ENCODE measurements around the gene ATF6.
"Not testable (repeated sequence)": the region's sequence is repeated elsewhere in the genome, so short reads cannot be mapped to it uniquely, and the experiment has no call there.

The ATF6 gene

DNA sequence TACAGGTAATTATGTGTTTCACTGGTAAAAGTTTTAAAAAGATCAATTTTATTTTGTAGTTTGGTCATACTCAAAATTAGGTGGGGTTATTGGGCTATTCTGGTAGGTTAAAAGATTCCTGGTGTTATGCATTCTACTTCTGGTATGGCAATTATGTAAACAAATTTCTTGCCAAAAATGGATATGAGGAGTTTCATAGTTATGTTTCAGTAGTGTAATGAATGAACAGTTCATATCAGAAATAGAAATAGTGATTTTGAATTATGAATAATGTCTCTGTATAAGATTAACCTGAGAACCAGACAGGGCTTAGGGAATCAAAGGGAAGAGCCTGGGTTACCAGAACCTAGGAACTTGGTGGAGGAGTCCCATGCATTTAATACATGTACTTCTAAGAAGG, 15.9 kb downstream of the ATF6 start:
- no peak for DNase-seq

DNA sequence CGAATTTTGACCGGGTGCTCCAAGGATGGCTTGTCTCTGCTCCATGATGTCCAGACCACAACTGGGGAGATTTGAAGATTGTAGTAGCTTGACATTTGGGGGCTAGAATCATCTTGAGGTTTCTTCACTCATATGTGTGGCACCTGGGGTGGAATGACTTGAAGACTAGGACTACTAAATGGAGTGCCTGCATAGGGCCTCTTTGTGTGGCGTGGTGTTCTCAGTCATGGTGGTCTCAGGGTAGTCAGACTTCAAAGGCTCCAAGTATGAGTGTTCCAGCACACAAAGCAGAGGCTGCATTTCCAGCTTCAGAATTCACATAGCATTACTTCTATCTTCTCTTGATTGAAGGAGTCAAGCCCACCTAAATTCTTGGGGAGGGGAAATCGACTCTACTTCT, 16.8 kb downstream of the ATF6 start:
- DNase-seq = no peak

DNA sequence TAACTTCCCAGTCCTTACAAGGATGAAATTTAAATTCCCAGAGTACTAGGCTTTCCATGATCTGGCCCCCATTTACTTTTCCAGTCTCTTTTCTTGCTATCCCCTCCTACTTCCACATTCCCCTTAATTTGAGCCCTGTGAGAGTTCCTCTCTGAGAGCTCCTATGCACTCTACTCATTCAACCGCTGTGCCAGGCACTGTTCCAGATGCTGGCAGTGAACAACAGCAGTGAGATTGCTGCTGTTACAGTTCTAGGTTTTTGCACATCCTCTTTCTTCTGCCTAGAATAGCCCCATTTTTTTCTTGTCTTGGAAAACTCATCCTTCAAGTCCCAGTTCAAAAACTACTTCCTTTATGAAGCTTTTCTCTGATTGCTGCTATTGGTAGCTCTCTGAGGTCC, 18.8 kb downstream of the ATF6 start:
- no peak for DNase-seq

DNA sequence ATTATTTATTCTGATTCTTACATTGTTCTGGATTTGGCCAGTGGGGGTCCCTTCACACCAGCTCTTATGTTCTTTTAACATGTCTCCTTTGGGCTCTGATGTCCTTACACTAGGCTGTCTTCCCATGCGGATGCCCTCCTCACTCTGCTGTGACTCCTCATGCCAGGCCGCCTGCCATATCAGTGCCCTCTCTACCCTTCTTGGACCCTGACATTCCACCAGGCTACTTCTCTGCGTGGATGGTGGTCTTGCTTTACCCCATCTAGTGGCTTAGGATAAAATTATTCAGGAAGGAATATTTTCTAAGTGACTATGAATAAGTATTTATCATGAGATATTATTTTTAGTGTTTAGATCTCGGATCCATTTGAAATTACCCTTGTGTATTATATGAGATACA, 21.2 kb downstream of the ATF6 start:
- DNase-seq = no peak

DNA sequence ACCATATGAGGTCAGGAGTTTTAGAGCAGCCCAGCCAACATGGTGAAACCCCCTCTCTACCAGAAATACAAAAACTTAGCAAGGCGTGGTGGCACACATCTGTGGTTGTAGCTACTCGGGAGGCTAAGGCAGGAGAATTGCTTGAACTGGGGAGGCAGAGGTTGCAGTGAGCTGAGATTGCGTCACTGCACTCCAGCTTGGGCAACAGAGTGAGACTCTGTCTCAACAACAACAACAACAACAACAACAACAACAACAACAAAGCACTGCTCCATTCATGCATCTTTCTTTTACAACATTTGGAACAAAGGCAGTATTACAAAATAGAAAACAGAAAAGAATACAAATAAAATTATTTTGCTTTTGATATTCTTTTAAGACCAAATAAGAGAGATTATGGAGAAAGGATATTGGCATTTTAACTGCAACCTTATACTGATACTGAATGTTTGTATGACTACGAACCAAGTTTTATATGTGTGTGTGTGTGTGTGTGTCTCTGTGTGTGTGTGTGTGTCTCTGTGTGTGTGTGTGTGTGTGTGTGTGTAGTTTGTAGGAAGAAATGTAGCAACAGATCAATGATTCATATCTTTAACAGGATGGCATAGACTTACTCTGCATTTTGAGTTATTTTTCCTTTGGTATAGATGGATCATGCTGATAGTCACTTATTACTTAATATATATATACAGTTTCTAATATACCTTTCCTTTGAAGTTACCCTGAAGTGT, 24.6 kb downstream of the ATF6 start:
- no peak for DNase-seq

DNA sequence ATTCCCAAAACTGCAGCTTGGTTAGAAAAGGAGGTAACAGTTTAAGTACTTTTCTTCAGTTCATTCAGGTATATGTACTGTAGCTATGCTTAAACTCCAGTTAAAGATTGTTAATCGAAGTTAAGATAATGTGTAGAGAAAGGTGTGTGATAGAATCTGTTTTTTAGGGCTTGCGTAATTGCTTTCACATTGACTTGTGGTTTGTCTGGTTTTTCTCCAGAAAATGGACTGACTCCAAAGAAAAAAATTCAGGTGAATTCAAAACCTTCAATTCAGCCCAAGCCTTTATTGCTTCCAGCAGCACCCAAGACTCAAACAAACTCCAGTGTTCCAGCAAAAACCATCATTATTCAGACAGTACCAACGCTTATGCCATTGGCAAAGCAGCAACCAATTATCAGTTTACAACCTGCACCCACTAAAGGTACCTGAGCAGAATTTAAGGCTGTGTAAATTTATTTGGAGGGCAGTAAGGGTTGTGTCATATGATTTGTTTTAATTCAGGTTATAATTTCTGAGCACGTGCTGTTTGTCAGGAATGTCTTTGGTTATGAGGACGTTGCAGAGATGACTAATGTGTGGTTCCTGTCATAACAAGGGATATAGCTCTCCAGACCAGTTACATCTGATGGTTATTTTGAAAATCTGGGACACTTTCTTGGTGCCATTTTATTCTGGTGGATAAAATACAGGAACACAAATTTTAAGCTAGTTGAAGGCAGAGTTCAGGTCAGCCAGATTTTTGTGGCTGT, 26.0 kb downstream of the ATF6 start:
- DNase-seq = no peak

DNA sequence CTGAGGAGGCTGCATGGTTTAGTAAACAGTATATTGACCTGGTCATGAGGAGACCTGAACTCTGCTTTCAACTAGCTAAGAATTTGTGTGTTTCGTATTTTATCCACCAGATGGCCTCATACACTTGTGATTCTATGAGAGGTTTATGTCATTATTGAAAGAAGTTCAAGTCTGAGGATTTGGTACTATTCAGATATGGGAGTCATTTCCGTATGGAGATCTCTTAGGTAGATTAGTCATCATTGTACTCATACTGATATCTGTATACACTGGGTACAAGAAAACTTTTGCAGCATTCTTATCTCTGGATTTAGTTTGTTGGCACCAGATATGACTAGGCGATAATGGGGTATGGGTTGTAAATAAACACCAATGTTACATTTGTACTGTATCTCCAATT, 26.6 kb downstream of the ATF6 start:
- DNase-seq = no peak

DNA sequence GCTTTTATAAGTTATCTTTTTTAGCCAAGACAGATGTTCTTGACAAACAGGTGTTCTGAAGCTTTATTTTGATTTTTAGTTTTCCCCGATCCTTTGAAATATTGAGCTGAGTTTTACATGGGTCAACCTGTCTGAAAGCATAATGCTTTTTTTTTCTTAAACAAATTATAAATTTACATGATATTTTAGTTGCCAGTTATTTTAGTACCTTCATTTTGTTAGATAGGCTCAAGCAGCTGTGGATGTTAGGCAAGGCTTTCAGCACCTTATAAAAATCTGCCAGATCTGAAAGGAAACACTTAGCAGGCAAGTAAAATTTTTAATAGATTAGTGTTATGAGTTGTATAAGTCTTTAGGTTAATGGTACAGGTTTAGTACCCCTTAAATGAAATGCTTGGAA, 33.7 kb downstream of the ATF6 start:
- no peak for DNase-seq

DNA sequence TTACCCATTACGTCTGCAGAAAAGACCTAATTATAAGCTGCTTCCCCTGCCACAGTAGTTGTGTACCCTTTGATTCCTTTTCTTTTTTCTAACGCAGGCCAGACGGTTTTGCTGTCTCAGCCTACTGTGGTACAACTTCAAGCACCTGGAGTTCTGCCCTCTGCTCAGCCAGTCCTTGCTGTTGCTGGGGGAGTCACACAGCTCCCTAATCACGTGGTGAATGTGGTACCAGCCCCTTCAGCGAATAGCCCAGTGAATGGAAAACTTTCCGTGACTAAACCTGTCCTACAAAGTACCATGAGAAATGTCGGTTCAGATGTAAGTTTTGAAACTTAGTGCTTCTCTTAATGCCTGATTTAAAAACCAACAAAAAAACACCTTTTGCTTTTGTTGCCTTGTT, 35.8 kb downstream of the ATF6 start:
- no peak for DNase-seq

DNA sequence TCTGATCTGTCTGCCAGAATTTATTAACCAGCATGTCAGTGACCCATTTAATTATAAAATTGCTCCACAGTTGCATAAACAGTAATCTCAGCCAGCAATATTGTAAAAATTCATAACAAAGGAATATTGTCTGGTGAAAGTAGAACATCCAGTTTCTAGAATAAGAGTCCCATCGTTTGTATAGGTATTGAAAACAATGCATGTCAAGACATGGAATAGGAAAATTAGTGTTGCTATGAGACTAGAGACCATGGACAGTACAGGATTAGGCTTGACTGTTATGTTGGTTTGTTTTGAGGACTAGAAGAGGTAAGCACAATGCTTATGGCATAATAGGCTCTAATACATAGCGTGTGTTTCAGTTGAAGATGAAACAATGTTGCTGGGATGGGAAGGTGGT, 37.1 kb downstream of the ATF6 start:
- no peak for DNase-seq

DNA sequence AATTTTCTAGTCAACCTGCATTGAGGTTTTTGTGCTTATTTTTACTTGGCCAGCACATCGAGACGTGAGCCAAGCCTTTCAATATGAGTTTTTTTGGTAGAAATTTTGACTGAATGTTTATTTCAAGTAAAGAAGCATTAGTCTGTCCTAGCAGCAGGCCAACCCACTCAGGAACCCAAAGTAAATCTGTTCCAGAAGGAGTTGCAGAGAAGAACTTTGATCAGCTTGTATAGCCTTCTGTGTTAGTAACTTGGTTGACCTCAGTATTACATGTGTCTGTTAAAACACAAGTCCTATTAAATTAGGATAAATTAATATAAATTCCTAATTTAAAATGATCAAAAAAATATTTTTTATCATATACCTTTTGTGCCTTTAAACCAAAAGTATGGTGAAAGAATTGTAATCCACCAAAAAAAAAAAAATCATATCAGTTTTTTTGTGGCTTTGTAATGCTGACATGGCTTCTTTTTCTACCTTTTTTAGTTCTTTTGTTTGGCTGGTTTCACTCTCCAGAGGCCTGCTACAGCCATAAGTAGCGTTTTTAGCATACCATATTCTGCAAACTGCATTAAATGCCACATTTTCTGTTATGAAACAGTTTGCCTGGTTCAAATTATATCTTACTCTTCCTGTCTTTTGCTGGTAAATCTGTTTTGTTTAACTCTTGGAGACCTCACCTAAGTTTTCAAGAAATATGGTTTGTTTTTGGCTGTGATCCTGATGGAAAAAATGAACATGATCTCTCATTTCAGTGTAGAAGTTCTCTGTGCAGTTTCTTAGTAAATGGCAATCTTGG, 39.5 kb downstream of the ATF6 start:
- no peak for DNase-seq

DNA sequence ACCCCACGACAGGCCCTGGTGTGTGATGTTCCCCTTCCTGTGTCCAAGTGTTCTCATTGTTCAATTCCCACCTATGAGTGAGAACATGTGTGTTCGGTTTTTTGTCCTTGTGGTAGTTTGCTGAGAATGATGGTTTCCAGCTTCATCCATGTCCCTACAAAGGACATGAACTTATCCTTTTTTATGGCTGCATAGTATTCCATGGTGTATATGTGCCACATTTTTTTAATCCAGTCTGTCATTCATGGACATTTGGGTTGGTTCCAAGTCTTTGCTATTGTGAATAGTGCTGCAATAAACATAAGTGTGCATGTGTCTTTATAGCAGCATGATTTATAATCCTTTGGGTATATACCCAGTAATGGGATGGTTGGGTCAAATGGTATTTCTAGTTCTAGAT, 43.1 kb downstream of the ATF6 start:
- DNase-seq = not testable (repeated sequence)

DNA sequence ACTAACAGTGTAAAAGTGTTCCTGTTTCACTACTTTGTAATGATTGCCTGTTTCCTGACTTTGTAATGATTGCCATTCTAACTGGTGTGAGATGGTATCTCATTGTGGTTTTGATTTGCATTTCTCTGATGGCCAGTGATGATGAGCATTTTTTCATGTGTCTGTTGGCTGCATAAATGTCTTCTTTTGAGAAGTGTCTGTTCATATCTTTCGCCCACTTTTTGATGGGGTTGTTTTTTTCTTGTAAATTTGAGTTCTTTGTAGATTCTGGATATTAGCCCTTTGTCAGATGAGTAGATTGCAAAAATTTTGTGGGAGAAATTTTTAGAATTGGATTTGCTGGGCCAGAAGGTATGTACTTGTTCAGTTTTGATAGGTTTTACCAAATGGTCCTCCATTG, 43.5 kb downstream of the ATF6 start:
- DNase-seq = not testable (repeated sequence)

DNA sequence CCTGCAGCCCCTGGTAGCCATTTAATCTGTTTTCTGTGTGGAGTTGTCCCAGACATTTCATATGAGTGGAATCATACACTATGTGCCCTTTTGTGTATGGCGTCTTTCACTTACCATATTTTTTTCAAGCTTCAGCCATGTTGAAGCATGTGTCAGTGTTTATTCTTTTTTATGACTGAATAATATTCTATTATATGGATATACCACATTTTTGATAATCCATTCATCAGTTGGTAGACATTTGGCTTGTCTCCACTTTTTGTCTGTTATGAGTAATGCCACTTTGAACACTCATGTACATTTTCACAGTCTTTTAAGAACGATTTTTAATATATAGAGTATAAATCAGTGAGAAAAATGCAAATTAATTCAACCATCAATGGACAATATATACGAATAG, 44.7 kb downstream of the ATF6 start:
- no peak for DNase-seq

DNA sequence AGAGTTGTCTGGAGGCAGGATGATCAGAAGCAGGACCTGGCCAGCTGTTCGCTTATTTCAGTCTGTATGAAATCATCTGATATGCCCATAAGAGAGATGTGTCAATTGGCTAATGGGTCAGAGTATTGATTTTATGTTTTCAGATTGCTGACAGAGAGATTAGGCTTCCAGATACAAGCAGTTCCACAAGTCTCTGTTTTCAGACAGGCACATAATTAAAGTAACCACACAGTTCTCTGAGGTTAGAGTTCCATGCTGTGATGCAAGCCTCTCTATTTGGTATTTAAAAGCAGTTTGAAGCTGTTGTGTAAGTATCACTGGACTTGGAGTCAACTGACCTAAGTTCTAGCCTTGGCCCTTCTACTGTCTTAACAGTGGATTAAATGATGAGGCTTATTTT, 50.1 kb downstream of the ATF6 start:
- no peak for DNase-seq

DNA sequence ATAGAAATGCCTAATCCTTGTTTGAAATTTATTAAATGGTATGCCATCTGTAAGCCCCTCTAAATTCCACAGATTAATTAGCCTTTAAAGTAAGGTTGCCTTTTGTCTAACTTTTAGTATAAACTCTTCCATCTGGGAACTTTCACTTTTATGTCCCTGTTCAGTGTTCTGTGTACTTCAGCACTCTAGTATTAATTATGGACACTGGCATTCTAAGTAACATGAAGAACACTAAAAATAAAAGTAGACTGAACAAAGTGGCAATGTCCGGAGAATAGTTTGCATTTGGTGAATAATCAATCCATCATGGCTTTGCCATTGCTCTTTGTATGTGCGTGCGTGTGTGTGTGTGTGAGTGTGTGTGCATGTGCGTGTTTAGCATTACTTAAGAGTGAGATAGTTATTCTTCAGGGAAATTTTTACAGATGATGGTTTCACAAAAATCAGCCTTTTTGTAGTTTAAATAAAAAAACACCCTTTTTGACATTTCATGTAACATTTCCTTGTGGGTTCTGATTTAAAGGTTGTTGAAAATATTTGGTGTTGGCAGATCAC, 51.1 kb downstream of the ATF6 start:
- no peak for DNase-seq

DNA sequence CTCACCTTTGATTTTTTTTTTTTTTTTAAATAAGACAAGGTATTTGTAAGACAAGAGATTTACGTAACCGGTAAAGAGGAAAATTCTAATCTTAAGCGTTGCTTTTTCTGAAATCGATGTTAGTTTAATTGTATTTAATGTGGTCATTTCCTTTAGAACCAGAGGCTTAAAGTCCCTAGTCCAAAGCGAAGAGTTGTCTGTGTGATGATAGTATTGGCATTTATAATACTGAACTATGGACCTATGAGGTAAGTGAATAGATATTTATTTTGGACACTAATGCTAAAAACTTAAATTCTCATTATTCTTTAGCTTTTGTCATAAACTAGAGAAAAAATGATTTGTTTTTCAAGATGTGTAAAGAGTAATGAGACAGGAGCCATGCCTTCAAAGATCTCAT, 54.8 kb downstream of the ATF6 start:
- DNase-seq = no peak

DNA sequence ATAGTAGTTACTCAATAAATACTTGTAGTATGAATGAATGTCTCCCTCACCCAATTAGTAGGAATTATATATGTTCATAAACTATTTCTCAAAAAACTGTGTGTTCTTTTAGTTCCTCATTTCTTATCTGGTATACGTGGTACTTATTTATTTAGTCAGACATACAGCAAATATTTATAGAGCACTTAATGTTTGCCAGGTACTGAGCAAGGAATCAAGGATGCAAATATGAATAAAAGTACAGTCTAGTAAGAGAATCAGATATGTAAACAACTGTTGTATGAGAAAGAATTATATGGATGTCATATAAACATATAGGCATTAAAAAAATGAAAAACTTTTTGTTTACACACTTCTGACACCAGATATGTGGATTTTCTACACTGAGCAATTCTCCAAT, 58.5 kb downstream of the ATF6 start:
- no peak for DNase-seq

DNA sequence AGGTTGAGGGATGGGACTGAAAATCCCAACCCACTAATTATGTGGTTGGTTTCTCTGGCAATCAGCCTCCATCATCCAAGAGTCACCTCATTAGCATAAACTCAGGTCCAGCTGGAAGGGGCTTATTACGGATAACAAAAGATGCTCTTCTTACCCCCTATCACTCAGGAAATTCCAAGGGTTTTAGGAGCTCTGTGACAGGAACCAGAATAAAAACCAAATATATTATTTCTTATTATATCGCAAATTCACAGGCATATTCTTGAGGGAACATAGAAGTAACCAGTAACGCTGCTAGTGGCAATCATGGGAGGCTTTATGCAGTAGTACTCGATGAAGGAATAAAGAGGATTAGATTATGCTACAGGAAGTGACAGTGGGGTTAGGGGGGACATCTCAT, 59.7 kb downstream of the ATF6 start:
- DNase-seq = no peak

DNA sequence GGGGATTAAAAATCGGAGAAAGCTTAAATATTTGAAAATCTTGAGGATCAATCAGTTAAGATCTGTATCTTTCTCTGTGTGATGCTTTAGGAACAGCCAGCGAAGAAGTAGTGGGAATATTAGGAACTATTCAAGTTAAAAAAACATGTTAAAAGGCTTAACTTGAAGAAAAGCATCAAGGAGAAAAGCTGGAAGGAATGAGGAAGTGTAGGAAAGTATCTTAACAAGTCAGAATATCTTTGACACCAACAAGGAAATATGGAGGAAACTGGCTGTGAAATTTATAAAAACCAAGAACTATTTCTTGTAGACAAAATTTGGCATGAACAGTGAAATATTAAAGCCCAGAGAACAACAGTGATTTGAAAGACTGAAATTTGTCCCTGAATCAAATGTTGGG, 60.4 kb downstream of the ATF6 start:
- no peak for DNase-seq

DNA sequence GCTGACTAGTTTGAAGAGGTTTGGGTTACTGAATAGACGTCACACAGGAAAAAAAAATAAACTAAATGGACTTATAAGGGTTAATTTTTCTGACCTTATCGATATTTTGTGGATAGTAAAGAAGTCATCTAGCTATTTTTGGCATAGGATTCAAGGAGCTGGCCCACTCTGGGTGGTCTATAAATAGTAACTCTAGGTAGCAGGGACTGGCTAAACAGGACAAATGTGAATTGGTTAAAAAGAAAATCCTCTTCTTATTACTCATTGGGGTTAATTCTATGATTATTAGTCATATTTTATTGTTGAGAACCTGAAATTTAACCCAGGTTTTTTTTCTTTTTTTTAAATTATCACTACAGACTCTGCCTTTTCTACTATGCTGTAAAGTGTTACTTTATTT, 61.7 kb downstream of the ATF6 start:
- DNase-seq = no peak

DNA sequence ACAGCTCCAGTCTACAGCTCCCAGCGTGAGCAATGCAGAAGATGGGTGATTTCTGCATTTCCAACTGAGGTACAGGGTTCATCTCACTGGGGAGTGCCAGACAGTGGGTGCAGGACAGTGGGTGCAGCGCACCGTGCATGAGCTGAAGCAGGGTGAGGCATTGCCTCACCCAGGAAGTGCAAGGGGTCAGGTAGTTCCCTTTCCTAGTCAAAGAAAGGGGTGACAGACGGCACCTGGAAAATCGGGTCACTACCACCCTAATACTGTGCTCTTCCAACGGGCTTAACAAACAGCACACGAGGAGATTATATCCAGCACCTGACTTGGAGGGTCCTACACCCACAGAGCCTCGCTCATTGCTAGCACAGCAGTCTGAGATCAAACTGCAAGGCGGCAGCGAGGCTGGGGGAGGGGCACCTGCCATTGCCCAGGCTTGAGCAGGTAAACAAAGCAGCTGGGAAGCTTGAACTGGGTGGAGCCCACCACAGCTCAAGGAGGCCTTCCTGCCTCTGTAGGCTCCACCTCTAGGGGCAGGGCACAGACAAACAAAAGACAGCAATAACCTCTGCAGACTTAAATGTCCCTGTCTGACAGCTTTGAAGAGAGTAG, 66.3 kb downstream of the ATF6 start:
- DNase-seq = not testable (repeated sequence)

DNA sequence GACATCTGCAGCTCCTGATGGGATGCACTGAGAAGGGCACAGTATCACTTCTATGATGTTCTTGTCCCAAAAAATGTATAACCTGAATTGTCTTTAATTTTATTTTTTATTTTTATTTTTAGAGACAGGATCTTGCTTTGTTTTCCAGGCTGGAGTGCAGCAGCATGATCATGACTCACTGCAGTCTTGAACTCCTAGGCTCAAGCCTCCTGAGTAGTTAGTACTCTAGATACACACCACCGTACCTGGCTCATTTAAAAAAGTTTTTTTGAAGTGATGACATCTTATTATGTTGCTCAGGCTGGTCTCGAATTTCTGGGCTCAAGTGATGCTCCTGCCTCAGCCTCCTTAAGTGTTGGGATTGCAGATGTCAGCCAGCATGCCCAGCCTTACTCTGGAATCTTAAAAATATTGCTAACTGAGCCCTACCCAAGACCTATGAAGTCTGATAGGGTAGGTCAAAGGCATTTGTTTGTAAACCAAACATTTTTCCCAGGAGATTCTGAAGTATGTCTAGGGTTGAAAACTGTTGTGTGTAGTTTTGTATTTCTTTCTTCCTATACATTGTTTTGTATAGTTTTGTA, 68.9 kb downstream of the ATF6 start:
- DNase-seq = no peak

Data from activated naive CD4-positive, alpha-beta T cell (primary cell).